Measurements from ENCODE around the gene HTR1D.

HTR1D gene

GRCh38 chr1:23211955-23212354, 5.3 kb downstream of the HTR1D start:
- TF ChIP-seq POLR2AphosphoS5 (IDR thresholded peaks at IDR 0.05; ENCODE audit: low read depth) (no peak), CTCF (IDR thresholded peaks at IDR 0.05; ENCODE audit: insufficient read depth, low read length) (no peak), REST (IDR thresholded peaks at IDR 0.05; ENCODE audit: insufficient replicate concordance, low read depth) (no peak), GABPA (IDR thresholded peaks at IDR 0.05; ENCODE audit: low read depth) (no peak), SPI1 (IDR thresholded peaks at IDR 0.05; ENCODE audit: borderline replicate concordance, low read depth) (no peak)
- H3K27me3 ChIP-seq (ENCODE audit: insufficient read depth, poor library complexity, severe bottlenecking), result peaks cover 10% of the 10 kb centered on the region
- no peak overlapping the region for H3K4me3 ChIP-seq (replicated peaks; ENCODE audit: insufficient read depth, low read length)
- no peak for DNase-seq (ENCODE audit: low read depth in 1 of 2, low spot score in 1 of 2)
- H3K27ac ChIP-seq (replicated peaks), result no peak overlapping the region

GRCh38 chr1:23210963-23211362, 6.3 kb downstream of the HTR1D start:
- no peak for DNase-seq (ENCODE audit: low read depth in 1 of 2, low spot score in 1 of 2)
- peaks cover 3% of the 10 kb centered on the region for H3K27me3 ChIP-seq (ENCODE audit: insufficient read depth, poor library complexity, severe bottlenecking)
- no peak for TF ChIP-seq POLR2AphosphoS5 (IDR thresholded peaks at IDR 0.05; ENCODE audit: low read depth)
- no peak for TF ChIP-seq CTCF (IDR thresholded peaks at IDR 0.05; ENCODE audit: insufficient read depth, low read length)
- TF ChIP-seq REST (IDR thresholded peaks at IDR 0.05; ENCODE audit: insufficient replicate concordance, low read depth), result no peak
- H3K4me3 ChIP-seq (replicated peaks; ENCODE audit: insufficient read depth, low read length), result no peak overlapping the region
- no peak overlapping the region for H3K27ac ChIP-seq (replicated peaks)

- TF ChIP-seq REST (IDR thresholded peaks at IDR 0.05; ENCODE audit: insufficient replicate concordance, low read depth) (no peak), SPI1 (IDR thresholded peaks at IDR 0.05; ENCODE audit: borderline replicate concordance, low read depth) (no peak), GABPA (IDR thresholded peaks at IDR 0.05; ENCODE audit: low read depth) (no peak), CTCF (IDR thresholded peaks at IDR 0.05; ENCODE audit: insufficient read depth, low read length) (no peak), POLR2AphosphoS5 (IDR thresholded peaks at IDR 0.05; ENCODE audit: low read depth) (no peak)
- Histone ChIP-seq H3K4me3 (replicated peaks; ENCODE audit: insufficient read depth, low read length) (no peak overlapping the region), H3K27me3 (ENCODE audit: insufficient read depth, poor library complexity, severe bottlenecking) (peaks cover 2% of the 10 kb centered on the region), H3K27ac (replicated peaks) (no peak overlapping the region)
- DNase-seq (ENCODE audit: low read depth in 1 of 2, low spot score in 1 of 2), result no peak
Observed at GRCh38 chr1:23210351-23210785, 6.9 kb downstream of the HTR1D start.
